UCSD-AML1 (cell line): ENCODE data around the gene ARL8B.
"Not testable (repeated sequence)": the region's sequence is repeated elsewhere in the genome, so short reads cannot be mapped to it uniquely, and the experiment has no call there.

Experiments
- DNase-seq: peaks from one replicate; lab custom pipeline; 2025; ENCODE audit not compliant: unreplicated experiment; lab: John Stamatoyannopoulos, UW

ARL8B gene

DNA sequence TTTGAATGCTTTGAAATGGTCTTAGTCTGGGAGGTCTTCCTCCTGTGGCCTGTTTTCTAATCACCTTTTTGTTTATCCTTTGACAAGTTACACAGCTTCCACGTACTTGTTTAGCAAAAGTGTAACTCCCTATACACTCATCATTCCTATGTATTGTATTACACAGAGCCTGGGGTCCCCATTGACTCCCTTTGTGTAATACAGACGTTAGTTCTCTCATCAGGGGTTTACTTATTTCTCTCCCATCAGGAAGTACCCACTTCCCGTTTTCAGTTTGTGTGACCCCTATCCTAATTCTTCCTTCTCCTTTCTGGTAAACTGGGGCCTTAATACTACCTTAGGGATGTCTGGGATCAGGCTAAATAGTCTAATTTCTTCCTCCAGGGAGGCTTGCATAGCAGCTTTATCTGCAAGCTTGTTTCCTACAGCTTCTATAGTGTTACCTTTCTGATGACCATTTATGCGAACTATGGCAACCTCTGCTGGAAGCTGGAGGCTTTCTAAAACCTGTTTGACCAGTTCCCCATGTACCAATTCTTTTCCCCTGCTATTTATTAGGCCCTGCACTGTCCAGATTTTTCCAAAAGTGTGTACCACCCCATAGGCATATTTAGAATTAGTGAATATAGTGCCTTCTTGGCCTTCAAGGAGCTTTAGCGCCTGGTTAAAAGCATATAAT is 22.4 kb downstream of the ARL8B start:
- DNase-seq = no peak

DNA sequence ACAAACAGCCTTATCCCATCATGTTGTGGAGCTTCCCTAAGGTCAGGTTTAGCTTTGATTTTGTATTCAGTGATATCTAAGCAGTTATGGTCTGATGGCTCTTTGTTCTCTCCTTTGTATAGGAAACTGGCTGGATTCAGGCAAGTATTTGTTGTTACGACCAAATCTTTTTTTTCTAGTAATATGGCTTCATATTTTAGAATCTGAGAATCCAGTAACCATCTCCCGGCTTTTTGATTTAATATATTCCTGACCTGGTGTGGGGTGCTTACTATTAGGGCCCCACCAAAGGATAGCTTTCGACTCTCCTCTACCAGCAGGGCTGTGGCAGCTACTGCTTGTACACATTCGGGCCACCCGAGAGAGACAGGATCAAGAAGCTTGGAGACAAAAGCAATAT is 23.0 kb downstream of the ARL8B start:
- no peak for DNase-seq

DNA sequence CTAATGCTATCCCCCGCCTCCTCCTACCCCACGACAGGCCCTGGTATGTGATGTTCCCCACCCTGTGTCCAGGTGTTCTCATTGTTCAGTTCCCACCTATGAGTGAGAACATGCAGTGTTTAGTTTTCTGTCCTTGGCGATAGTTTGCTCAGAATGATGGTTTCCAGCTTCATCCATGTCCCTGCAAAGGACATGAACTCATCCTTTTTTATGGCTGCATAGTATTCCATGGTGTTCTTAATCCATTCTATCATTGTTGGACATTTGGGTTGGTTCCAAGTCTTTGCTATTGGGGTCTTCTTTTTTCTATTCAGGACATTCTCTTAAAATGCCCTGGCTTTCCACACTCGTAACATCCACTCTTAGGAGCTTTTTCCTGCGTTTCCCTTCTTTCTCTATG is 25.1 kb downstream of the ARL8B start:
- not testable (repeated sequence) for DNase-seq

DNA sequence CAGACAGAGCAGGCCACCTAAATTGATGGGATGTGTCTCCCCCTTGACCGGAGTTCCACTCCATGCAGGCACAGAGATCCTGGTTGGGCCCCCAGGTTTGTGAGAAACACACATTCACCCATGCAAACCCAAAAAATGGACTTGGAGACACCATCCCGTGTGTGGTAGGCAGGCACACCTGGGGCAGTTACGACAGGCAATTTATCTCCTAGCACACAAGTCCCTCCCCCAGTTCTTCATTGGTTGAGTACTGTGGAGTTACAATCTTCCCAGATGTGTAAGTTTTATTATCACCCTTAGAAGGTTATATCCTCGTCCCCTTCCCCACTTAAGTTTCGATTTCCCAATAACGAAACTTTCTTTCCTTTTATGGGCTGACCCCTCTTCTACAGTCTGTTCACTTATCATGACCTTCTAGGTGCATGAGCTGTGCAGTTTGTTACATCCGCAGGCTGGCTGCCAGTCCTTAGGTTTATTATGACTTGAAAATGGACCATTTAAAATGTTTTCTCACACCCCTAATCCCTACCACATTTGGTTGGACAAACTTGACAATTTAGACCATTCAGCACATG is 27.3 kb downstream of the ARL8B start:
- DNase-seq = no peak

DNA sequence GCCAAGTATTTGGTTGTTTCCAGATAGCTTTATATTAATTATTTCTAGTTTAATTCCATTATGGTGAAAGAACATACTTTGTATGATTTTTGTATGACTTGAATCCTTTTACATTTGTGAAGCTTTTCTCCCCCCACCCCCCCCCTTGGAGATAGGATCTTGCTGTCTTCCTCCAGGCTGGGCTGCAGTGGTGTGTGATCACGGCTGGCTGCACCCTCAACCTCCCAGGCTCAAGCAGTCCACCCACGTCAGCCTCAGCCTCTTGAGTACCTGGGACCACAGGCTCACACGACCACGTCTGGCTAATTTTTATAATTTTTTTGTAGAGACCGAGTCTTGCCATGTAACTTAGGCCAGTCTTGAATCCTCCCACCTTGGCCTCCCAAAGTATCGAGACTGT is 29.5 kb downstream of the ARL8B start:
- DNase-seq = no peak

DNA sequence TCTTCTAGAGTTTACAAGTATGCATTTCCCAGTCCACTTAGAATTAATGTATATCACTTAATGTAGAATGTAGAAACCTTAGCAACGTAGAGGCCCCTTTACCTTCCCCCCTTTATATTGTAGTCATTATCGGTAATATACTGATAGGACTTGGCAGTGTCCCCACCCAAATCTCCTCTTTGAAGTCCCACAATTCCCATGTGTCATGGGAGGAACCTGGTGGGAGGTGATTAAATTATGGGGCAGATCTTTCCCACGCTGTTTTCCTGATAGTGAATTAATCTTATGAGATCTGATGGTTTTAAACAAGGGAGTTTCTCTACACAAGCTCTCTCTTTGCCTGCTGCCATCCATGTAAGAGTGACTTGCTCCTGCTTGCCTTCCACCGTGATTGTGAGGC is 31.0 kb downstream of the ARL8B start:
- no peak for DNase-seq

DNA sequence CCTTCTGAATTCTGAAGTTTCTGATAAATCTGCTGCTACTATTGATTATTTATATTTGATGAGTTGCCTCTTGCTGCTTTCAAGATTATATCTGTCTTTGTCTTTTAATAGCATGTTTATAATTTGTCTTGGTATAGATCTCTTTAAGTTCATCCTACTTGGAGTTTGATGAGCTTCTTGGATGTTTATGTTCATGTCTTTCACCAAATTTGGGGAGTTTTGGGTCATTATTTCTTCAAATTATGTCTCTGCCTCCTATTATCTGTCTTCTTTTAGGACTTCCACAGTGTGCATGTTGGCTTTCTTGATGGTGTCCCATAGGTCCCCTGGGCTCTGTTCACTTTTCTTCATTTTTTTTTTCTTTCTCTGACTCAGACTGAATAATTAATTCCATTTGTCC is 33.1 kb downstream of the ARL8B start:
- no peak for DNase-seq

DNA sequence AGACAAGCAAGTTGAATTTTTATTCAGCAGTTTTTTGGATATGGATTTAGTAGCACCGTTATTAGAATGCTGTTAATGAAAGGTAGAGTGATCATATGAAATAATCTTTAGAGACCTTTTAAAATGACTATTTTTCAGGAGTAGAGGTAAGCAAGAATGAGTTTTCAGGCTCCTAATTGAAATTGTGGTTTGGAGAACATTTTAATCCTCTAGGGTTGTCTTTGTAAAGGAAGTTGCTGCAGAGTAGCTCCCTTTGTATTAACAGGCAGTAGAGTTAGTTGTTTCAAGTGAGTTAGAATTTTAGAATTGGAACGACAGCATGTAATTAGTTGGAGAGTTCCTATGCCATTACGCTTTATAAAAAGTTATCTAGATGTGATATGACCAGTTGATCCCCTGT is 38.2 kb downstream of the ARL8B start:
- no peak for DNase-seq

DNA sequence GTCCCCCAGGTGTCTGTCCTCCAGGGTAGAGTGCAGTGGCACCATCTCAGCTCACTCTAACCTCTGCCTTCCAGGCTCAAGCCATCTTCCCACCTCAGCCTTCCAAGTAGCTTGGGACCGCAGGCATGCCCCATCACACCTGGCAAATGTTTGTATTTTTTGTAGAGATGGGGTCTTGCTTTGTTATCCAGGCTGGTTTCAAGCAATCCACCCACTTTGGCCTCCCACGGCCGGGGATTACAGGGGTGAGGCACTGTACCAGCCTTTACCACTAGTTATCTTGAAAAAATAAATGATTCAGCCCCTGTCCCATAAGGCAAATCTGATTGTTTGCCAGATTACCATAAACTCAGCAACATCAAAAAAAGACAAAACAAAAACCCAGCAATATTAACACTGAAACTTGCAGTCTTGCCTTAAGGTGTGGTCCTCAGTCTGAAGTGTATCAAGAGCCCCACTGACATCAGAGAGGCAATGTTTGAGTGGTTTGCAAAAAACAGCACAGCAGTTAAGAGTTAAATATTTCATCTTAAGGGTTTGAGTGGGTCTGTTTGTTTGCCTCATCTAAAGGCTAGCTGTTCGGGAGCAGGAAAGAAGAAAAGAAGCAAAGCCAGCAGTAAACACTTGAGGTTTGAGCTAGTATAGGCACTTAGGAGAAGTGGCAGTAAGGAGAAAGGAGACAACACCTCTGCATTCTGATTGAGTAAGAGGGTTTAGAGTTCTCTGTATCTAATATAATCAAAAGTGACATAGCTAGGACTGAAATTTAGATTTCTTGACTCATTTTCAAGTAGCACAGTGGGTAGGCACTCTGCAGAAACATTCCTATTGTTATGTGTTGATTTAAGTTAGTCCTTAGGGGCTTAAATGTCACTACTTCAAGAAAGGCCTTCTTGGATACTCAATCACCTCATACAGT is 39.1 kb downstream of the ARL8B start:
- no peak for DNase-seq

DNA sequence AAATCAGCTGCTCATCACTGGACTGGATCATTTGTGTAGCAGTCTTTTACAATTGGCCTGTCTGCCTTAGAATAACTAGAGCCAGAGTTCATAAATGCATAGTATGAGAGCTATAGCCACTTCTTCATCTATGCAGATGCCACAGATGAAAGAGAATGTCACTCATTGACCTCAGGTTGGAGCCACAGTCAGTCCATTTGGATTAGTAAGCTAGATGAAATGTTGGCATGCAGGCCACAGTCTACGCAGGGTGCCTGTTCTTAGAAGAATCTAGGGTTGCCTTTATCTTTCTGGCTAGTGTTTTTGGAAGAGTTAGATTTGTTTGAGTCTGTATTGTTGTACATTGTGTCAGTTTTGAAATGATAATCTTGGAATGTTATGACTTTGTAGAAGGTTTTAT is 40.0 kb downstream of the ARL8B start:
- DNase-seq = no peak

DNA sequence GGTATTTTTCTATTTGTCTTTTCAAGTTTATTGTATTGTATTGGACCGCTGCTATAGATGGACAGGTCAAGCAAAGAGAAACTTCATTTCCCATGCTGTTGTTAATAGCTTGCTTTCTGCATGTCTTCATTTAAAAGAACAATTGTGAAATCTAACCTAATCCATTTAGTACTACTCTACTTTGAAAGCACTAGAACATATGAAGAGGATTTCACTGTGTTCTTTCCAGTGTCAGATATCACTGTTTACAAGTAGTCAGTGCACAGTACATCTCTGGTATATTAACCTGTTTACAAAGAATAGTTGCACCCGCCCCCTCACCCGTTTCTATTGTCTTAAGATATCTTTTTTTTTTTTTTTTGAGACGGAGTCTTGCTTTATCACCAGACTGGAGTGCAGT is 43.6 kb downstream of the ARL8B start:
- DNase-seq = no peak

DNA sequence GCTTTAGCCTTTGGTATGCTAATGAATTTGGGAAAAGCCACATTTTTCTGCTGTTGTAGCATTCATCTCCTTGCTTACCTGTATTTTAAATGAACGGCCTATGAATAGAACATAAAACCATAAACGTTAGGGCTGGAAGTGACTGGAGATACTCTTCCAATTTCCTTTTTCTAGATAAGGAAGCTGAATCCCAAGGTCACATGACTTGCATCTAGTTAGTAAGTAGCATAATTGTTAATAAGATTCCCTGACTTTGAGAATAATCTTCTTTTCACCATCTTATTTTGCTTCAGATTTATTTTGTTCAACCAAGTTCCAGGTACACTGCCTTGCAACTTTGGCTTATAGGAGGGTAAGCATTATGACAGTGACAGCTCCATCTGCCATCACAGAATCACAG is 44.8 kb downstream of the ARL8B start:
- DNase-seq = no peak

DNA sequence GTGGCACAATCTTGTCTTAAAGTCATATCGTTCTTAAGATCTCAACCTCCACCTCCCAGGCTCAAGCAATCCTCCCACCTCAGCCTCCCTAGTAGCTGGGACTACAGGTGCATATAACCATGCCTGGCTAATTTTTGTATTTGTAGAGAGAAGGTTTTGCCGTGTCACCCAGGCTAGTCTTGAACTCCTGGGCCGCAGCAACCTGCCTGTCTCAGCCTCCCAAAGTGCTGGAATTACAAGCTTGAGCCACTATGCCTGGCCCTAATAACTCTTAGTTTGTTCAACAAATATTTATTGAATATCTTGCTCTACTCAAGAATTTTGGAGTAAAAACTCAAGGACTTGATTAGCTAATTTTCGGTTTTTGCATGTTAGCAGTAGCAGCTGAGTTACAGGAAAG is 46.0 kb downstream of the ARL8B start:
- DNase-seq = no peak

DNA sequence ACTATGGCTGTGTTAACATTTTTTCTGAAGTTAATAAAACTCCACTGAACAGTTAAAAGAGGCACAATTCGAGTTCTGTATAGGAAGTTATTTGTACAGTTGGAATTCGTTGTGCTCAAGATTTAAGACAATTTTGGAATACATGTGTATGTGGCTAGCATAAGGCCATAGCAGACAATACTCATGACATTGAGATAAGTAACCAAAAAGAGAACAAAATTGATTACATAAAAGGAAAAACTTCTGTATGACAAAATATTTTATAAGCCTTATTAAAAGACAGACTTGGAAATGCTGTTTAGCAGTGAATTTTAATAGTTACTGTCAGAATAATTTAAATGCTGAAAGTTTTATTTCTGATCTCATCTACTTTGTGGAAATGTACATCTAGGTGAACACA is 47.7 kb downstream of the ARL8B start:
- no peak for DNase-seq

DNA sequence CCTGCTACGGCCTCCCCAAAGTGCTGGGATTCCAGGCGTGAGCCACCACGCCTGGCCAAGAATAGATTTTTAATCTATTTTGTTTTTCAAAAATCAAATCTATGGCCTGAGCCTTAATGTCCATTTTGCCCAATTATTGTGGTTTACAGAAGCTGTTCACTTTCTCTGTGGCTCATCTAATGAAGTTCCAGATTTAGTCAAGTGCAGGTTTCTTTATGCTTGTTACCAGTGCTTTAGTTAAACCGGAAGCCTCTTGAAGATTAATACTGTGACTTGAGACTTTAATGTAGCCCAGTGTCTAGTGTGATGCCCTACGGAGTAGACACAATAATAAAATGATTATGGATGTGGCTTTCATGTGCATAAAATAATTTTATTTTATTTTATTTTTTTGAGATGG is 48.9 kb downstream of the ARL8B start:
- DNase-seq = no peak

DNA sequence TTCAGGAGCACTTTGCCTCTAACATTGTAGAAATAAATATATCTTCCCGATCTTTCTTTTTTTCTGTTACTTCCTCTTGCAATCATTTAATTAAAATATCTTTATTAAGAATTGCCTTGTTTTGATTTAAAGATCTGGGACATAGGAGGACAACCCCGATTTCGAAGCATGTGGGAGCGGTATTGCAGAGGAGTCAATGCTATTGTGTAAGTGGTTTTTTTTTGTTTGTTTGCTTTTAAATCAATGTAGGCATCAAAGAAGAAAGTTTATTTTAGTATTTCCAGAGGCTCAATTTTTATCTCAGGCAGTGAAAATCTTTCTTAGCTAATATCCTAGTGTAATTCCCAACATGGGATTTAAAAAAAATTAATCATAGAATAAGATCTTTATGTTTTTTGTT is 49.9 kb downstream of the ARL8B start:
- no peak for DNase-seq

DNA sequence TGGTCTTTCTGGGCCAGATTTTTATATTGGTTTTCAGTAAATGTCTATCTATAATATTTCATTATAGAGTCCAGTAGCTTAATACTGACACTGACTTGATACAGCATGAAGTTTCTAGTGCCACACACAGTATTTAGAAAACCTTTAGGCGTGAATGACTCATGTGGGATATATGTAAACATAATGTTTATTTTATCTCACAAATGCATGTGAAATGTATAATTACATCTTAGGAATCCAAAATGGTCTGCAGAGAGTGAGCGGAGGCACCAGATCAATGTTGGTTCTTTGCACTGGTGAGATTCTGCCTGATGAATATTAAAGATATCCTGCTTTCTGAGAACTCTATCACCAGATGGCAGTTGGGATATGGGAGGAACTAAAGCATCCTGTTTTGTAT is 56.9 kb downstream of the ARL8B start:
- DNase-seq = not testable (repeated sequence)

DNA sequence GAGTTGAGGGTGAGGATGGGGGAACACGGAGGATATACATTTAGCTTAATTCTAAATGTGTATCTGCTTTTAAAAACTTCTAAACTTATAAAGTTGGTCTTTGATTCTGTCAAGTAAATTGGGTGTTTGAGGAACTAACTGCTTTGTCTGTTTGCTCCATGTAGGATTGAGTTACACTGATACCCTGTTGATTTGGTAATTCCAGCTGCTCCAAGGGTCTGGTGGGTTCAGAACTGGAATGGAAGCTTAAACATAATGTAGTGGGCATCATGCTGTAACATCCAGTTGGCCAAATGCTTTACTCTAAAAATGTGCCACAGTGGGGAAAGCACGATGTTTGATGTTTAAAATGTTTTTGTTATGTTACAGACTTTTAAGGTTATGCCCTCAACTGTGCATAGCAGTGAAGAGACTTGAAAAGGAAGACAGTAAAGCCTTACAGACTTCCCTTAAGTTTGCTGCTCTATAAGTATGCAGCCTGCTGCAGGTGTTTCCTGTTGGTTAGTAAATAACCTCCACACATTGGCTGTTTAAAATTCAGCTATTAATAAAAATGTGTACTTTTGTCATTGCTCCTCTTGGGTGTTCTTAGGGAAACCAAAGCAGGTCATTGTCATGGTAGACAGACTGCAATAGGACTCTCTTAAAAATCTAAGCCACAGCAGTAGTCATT is 59.5 kb downstream of the ARL8B start:
- no peak for DNase-seq

DNA sequence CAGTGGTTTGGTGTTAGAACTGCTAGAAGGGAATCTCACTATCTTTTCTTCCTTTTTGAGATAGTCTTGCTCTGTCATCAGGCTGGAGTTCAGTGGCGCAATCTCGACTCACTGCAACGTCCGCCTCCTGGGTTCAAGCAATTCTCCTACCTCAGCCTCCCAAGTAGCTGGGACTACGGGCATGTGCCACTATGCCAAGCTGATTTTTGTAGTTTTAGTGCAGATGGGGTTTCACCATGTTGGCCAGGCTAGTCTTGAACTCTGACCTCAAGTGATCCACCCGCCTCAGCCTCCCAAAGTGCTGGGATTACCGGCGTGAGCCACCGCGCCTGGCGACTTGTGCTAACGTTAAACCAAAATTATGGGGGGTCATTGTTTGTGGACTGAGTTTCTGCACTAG is 61.6 kb downstream of the ARL8B start:
- not testable (repeated sequence) for DNase-seq

DNA sequence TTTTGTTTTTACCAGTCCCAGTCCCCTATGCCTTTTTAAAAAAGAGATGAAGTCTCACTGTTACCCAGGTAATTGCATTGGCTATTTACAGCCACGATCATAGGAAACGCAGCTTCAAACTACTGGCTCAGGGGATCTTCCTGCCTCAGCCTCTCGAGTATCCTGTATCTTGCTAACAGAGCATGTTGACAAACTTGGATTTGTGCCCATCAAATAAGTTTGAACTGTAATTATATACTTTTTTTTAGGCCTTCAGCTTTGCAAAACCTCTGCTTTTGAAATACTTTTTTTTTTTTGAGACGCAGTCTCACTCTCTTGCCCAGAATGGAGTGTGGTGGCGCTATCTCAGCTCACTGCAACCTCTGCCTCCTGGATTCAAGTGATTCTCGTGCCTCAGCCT is 62.4 kb downstream of the ARL8B start:
- DNase-seq = no peak

DNA sequence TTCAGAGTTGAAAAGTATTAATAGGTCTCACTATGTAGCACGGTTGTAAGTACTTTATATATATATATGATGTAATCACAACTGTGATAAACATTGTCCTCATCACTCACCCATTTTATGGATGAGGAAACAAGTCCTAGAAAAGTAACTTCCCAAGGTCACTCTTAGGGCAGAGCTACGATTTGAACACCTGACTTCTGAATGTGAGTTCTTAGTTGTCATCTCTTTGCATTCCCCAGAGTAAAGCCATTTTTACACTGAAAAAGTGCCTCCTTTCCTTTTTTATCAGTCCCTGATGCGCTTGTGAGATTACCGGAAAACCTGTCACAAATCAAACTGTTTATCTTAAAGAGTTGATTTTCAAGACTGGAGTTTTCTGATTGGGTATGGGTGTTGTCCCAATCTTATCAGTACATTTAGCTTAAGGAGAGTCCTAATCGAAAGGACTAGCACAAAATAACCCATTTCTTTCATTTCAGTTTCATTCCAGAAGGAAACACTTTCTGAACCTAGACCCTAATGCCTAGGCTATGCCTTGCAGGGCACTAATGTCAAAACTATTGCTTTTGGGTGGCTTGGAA is 63.1 kb downstream of the ARL8B start:
- DNase-seq = no peak
